ENCODE data around the gene LHB. TPM values are rescaled to one million over a fixed set of nuclear protein-coding genes. Genes with fewer than 3 reads are reported as not detected.
A peak's percentile ranks its signal among the peaks of the same experiment; 100 is the strongest.

The LHB gene
- total RNA-seq, result not detected in 2 replicates

DNA sequence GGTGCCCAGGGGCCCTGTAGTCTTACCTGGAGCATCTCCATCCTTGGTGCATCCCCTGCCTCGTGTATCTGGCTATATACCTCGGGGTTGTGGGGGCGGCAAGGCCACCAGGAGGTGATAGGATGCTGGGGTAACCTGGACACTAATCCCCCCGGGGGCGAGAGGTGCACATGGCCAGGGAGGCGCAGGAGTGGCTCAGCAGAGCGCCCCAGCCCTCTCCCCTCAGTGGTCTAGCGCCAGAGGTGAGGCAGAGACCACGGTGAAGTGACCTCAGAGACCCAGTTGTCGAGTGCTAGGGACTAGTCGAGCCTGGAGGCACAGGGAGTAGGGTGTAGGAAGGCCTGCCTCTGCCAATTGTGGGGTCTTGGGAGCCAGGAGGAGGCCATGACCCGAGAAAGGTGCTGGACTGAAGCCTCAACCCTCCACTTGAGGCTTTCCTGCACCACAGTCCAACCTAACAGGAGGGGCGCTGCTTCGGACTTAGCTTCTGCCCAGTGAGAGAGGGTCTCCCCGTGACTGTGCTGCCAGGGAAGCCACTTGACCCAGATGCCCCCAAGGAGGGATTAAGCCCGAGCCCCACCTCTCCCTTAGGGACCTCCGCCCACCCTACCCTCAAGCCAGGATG lies at the start of gene LHB:
TSS of gene LHB (minus strand) at position 51 of the 625 bp plus-strand sequence. CDS start at position 41, 10 bp downstream.
- intact Hi-C loops (cut with micrococcal nuclease), result loop anchor here (5.0 kb wide), 2 partner anchors 40 to 435 kb away; partner anchors contain the start of genes ALDH16A1, CGB7 and PIH1D1
- H3K4me1 Mint-ChIP-seq, result peaks cover 32% of the 10 kb centered on the region
- CTCF ChIA-PET, result interaction anchor here (1.3 kb wide), 1 partner anchor 23 kb away, joined by 4 read pairs; the partner anchor contains the start of gene RUVBL2
- DNase-seq (no peak), ATAC-seq (ENCODE audit: low read depth) (no peak)
- H3K27me3 Mint-ChIP-seq, result peaks cover 3% of the 10 kb centered on the region
- H3K4me3 Mint-ChIP-seq, result peak within 1 kb of the TSS; percentile 87
- TF ChIP-seq, protein P1, sequence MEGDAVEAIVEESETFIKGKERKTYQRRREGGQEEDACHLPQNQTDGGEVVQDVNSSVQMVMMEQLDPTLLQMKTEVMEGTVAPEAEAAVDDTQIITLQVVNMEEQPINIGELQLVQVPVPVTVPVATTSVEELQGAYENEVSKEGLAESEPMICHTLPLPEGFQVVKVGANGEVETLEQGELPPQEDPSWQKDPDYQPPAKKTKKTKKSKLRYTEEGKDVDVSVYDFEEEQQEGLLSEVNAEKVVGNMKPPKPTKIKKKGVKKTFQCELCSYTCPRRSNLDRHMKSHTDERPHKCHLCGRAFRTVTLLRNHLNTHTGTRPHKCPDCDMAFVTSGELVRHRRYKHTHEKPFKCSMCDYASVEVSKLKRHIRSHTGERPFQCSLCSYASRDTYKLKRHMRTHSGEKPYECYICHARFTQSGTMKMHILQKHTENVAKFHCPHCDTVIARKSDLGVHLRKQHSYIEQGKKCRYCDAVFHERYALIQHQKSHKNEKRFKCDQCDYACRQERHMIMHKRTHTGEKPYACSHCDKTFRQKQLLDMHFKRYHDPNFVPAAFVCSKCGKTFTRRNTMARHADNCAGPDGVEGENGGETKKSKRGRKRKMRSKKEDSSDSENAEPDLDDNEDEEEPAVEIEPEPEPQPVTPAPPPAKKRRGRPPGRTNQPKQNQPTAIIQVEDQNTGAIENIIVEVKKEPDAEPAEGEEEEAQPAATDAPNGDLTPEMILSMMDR (IDR thresholded peaks at IDR 0.05), result no peak
- H3K27ac Mint-ChIP-seq, result no peak within 1 kb of the TSS
- POLR2A ChIA-PET, result interaction anchor here (0.6 to 1.2 kb wide), 5 partner anchors 24 to 1460 kb away, joined by 3 to 6 read pairs (median 4); partner anchors contain the start of genes GYS1 and RUVBL2
- no peaks in the 10 kb centered on the region for H3K9me3 Mint-ChIP-seq
- H3K36me3 Mint-ChIP-seq (ENCODE audit: low read depth), result peaks cover 33% of the 10 kb centered on the region

DNA sequence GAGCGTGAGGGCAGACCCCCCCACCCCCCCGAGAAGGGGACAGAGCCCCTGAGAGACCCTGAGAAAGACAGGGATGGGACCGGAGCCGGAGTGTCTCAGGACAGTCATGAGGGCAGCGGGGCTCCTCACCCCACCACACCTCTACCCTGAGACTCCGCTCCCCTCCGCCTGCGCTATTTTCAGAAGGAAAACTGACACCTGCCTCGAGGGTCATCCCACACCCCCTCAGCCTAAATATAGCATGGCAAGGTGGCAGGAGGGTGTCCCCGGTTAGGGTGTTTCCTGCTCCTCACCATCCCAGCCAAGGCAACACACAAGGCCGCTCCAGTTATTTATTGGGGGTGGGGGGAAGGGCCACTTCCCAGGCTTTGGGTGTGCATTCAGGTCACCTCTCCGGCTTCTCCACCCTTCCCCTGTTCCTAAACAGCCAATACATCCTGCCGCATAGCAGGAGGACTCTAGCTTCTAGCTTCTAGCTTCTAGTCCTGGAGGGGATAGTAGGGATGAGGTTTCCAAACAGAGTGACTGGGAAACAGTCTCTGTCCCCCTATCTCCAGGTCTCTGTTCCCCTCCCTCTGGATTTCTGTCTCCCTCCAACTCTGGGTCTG lies 49.1 kb upstream of the LHB start:
- TF ChIP-seq, protein P1 (IDR thresholded peaks at IDR 0.05), result no peak
- intact Hi-C loops (cut with micrococcal nuclease), result no loop called here
- no peak for DNase-seq
- H3K27ac Mint-ChIP-seq, result no peak overlapping the region
- POLR2A ChIA-PET, result interaction anchor here (0.8 kb wide), 1 partner anchor 83 kb away, joined by 3 read pairs; no protein-coding TSS in a partner anchor
- H3K4me3 Mint-ChIP-seq, result no peak overlapping the region
- H3K27me3 Mint-ChIP-seq, result peaks cover 45% of the 10 kb centered on the region
- H3K9me3 Mint-ChIP-seq, result no peaks in the 10 kb centered on the region
- no peaks in the 10 kb centered on the region for H3K36me3 Mint-ChIP-seq (ENCODE audit: low read depth)
- no peaks in the 10 kb centered on the region for H3K4me1 Mint-ChIP-seq
- CTCF ChIA-PET, result interaction anchor here (0.7 kb wide), 1 partner anchor 143 kb away, joined by 3 read pairs; no protein-coding TSS in a partner anchor
- ATAC-seq (ENCODE audit: low read depth), result no peak

DNA sequence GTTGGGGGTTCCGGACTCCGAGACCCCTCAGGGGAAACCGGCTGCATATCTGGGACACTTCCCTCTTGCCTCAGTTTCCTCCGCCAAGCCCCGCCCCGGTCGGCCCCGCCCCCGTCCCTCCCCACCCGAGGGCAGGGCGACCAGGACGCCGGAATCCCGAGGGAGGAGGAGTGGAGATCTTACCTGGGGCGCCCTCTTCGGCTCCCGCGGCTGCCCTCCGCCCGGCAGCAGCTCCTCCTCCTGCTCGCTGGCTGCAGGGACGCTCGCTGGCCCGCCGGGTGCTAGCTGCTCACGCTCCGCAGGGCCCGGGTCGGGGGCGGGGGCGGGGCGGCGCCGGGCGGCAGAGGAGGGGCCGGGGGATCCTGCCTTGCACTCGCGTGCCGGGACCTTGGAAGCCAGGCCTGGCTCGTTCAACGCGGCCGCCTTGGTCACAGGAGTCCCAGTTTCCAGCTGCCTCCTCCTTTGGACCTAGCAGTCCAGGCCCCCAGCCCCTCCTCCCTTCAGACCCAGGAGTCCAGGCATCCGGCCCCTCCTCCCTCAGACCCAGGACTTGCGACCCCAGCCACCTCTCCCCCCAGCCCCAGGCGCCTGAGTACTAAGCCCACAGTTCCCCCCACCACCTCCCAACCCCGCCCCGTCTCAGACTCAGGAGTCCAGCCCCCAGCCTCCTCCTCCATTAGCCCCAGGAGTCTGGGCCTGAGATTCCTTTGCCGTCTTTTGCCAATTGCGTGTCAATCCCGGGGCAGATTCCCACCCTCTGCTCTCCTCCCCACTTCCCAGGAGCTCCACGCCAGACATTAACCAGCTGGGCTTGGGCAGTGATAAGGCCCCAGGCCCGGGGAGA lies 48.1 kb upstream of the LHB start, which contains the start of gene NTF4:
TSS of gene NTF4 (minus strand) at position 51 of the 844 bp plus-strand sequence. CDS start 2,821 bp downstream, outside the sequence.
- H3K4me3 Mint-ChIP-seq, result no peak within 1 kb of the TSS
- DNase-seq, result no peak
- CTCF ChIA-PET, result no interaction called here
- intact Hi-C loops (cut with micrococcal nuclease), result no loop called here
- H3K27ac Mint-ChIP-seq, result no peak within 1 kb of the TSS
- TF ChIP-seq, protein P1 (IDR thresholded peaks at IDR 0.05), result no peak
- H3K27me3 Mint-ChIP-seq, result peaks cover 44% of the 10 kb centered on the region
- H3K9me3 Mint-ChIP-seq, result no peaks in the 10 kb centered on the region
- H3K36me3 Mint-ChIP-seq (ENCODE audit: low read depth), result no peaks in the 10 kb centered on the region
- no peaks in the 10 kb centered on the region for H3K4me1 Mint-ChIP-seq
- POLR2A ChIA-PET, result interaction anchor here (0.6 kb wide), 1 partner anchor 130 kb away, joined by 3 read pairs; no protein-coding TSS in a partner anchor
- no peak for ATAC-seq (ENCODE audit: low read depth)

DNA sequence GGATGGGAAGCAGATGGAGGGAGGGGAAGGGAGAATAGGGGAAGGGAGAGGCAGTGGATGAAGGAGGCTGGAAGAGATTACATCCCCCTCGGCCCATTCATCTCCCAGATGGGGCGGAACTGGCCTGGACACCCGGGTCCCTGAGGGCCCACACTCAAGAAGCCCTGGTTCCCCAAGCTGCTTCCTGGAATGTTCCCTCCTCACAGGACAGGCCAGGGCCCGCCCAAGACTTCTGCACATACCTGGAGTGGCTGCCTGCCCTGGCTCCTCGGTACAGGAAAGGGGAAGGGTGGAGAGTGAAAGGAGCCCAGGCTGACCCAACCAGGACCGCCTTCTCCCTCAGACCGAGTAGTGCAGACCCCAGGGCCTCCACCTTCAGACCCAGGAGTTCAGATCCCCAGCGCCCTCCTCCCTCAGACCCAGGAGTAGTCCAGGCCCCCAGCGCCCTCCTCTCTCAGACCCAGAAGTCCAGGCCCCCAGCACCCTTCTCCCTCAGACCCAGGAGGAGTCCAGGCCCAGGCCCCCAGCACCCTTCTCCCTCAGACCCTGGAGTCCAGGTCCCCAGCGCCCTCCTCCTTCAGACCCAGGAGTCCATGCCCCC lies 47.2 kb upstream of the LHB start:
- TF ChIP-seq, protein P1 (IDR thresholded peaks at IDR 0.05), result no peak
- intact Hi-C loops (cut with micrococcal nuclease), result no loop called here
- peaks cover 42% of the 10 kb centered on the region for H3K27me3 Mint-ChIP-seq
- no peak overlapping the region for H3K27ac Mint-ChIP-seq
- no peaks in the 10 kb centered on the region for H3K9me3 Mint-ChIP-seq
- POLR2A ChIA-PET, result no interaction called here
- ATAC-seq (ENCODE audit: low read depth) (no peak), DNase-seq (no peak)
- no peaks in the 10 kb centered on the region for H3K36me3 Mint-ChIP-seq (ENCODE audit: low read depth)
- CTCF ChIA-PET, result no interaction called here
- no peaks in the 10 kb centered on the region for H3K4me1 Mint-ChIP-seq
- H3K4me3 Mint-ChIP-seq, result no peak overlapping the region
